HEK293T (cell line): Measurements from ENCODE around the gene LVRN.

Experiments
- ARNT ChIP-seq: fragments of 450-650 bp; IDR thresholded peaks from 2 replicates; pipeline ENCODE4 v1.6.1; 2017; ENCODE audit warnings: mild to moderate bottlenecking
- BHLHE40 ChIP-seq: fragments of 450-650 bp; IDR thresholded peaks from 2 replicates; pipeline ENCODE4 v1.6.1; 2016; ENCODE audit warnings: mild to moderate bottlenecking, moderate library complexity, borderline replicate concordance
- ELF4 ChIP-seq: fragments of 450-650 bp; IDR thresholded peaks from 2 replicates; pipeline ENCODE4 v1.6.1; 2017; ENCODE audit warnings: antibody characterized with exemption
- FOXA1 ChIP-seq: fragments of 450-650 bp; IDR thresholded peaks from 2 replicates; pipeline ENCODE4 v1.6.1; 2016; ENCODE audit warnings: mild to moderate bottlenecking
- FOXK2 ChIP-seq: fragments of 450-650 bp; IDR thresholded peaks from 2 replicates; pipeline ENCODE4 v1.6.1; 2016; ENCODE audit warnings: mild to moderate bottlenecking
- FOXM1 ChIP-seq: fragments of 450-650 bp; IDR thresholded peaks from 2 replicates; pipeline ENCODE4 v1.6.1; 2017; ENCODE audit warnings: mild to moderate bottlenecking, borderline replicate concordance
- LEF1 ChIP-seq: fragments of 450-650 bp; IDR thresholded peaks from 2 replicates; pipeline ENCODE4 v1.6.1; 2017; ENCODE audit warnings: mild to moderate bottlenecking, borderline replicate concordance
- NFRKB ChIP-seq: fragments of 450-650 bp; IDR thresholded peaks from 2 replicates; pipeline ENCODE4 v1.6.1; 2016; ENCODE audit warnings: mild to moderate bottlenecking, moderate library complexity
- SP1 ChIP-seq: fragments of 450-650 bp; IDR thresholded peaks from 2 replicates; pipeline ENCODE4 v1.6.1; 2017
- SUZ12 ChIP-seq: fragments of 450-650 bp; IDR thresholded peaks from 2 replicates; pipeline ENCODE4 v1.6.1; 2016; ENCODE audit warnings: mild to moderate bottlenecking
- TARDBP ChIP-seq: fragments of 450-650 bp; IDR thresholded peaks from 2 replicates; pipeline ENCODE4 v1.6.1; 2016

DNA sequence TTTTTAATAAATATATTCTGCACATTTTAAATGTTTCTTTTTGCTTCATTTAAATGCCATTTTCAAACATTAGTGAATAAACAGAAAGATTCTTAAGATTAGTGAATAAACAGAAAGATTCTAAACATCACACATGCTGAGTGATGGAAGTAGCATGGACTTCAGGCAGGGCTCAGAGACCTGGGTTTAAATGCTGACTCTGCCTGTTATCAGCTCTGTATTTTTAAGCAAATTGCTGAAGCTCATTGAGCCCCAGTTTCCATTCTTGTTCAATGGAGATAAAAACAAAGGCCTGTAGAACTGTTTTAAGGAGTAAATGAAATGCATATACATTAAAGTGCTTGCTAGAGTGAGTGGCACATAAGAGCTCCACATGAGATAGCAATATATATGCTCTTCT, 8.1 kb upstream of the LVRN start:
- TF ChIP-seq ARNT (no peak), BHLHE40 (no peak), LEF1 (no peak), ELF4 (no peak), FOXM1 (no peak), FOXK2 (no peak), SP1 (no peak), TARDBP (no peak), FOXA1 (no peak), NFRKB (no peak), SUZ12 (no peak)
